Activated CD8-positive, alpha-beta T cell treated with anti-CD3 and anti-CD28 coated beads for 36 hours (primary cell): ENCODE results near the gene UCHL3. TPM values are rescaled to one million over a fixed set of nuclear protein-coding genes. Genes with fewer than 3 reads are reported as not detected.
A peak's percentile ranks its signal among the peaks of the same experiment; 100 is the strongest.

Experiments used
- ATAC-seq: fragments of 200-7000 bp; cut with Tn5 transposase; one replicate; pipeline ENCODE4 v1.10.0; 2021; ENCODE audit warnings: mild to moderate bottlenecking, moderate library complexity
- CTCF ChIA-PET: fragments of 350-600 bp; sonication (Branson Sonifier 250); formaldehyde crosslinking; loops from one replicate; lab custom pipeline; 2021; ENCODE audit warnings: antibody characterized with exemption; lab: Charles Lee
- POLR2A ChIA-PET: fragments of 350-600 bp; sonication (Branson Sonifier 250); formaldehyde crosslinking; loops from one replicate; lab custom pipeline; 2021; ENCODE audit warnings: antibody characterized with exemption; lab: Charles Lee
- DNase-seq: peaks from one replicate; pipeline ENCODE4 v3.0.0-alpha.2; 2020
- H3K27ac Mint-ChIP-seq: one replicate; pipeline ENCODE4 v1.8.0; 2021; ENCODE audit warnings: mild to moderate bottlenecking, mixed read lengths
- H3K27me3 Mint-ChIP-seq: one replicate; pipeline ENCODE4 v1.8.0; 2021; ENCODE audit warnings: mixed read lengths
- H3K36me3 Mint-ChIP-seq: one replicate; pipeline ENCODE4 v1.8.0; 2021; ENCODE audit warnings: low read depth, mixed read lengths
- H3K4me1 Mint-ChIP-seq: one replicate; pipeline ENCODE4 v1.8.0; 2021; ENCODE audit warnings: low read depth, mixed read lengths
- H3K4me3 Mint-ChIP-seq: one replicate; pipeline ENCODE4 v1.8.0; 2021; ENCODE audit warnings: mild to moderate bottlenecking, moderate library complexity, mixed read lengths
- H3K9me3 Mint-ChIP-seq: one replicate; pipeline ENCODE4 v1.8.0; 2021; ENCODE audit warnings: mixed read lengths
- intact Hi-C: fragments of 100-400 bp; cut with micrococcal nuclease; formaldehyde crosslinking; loops from one replicate; pipeline ENCODE4 v1.10.0; 2022
- total RNA-seq, 2 experiments: library from RNA; stranded (reverse); gene quantifications; one replicate each; pipeline ENCODE4 v1.2.3, GENCODE V29; 2021
- TF ChIP-seq, protein P1 (sequence below): fragments of 200-600 bp; IDR thresholded peaks from one replicate; pipeline ENCODE4 v1.8.0; 2022; ENCODE audit warnings: antibody characterized with exemption, mild to moderate bottlenecking

UCHL3 gene
- total RNA-seq, 2 experiments from 2014 or later: 32.9 to 36.4 TPM

DNA sequence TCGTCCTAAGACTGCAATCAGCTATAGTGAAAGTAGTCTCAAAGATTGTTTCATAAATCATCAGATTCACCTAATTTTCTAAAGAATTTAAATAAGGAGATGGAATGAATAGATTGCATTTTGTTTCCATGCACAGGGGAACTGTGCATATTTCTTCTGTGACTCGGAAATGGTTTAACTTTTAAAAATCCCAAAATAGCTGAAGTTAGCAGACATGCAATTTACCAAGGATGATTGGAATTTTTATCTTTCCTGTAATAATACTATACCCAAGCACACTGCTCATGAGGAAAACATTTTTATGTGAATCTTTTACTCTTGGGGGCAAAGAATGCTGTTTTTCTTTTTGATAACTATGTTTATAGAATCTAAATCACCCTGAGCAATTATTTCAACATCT is 71.6 kb downstream of the UCHL3 start:
- DNase-seq (no peak), ATAC-seq (no peak)
- H3K9me3 Mint-ChIP-seq: no peaks in the 10 kb centered on the region
- CTCF ChIA-PET: interaction anchor here (0.5 to 1.2 kb wide), 2 partner anchors 10 to 75 kb away, joined by 3 to 4 read pairs; no protein-coding TSS in a partner anchor
- no peaks in the 10 kb centered on the region for H3K4me1 Mint-ChIP-seq
- H3K27ac Mint-ChIP-seq: no peak overlapping the region
- intact Hi-C loops: no loop called here
- POLR2A ChIA-PET: interaction anchor here (0.6 kb wide), 2 partner anchors 71 to 231 kb away, joined by 3 to 4 read pairs; no protein-coding TSS in a partner anchor
- H3K4me3 Mint-ChIP-seq: no peak overlapping the region
- TF ChIP-seq, protein P1, sequence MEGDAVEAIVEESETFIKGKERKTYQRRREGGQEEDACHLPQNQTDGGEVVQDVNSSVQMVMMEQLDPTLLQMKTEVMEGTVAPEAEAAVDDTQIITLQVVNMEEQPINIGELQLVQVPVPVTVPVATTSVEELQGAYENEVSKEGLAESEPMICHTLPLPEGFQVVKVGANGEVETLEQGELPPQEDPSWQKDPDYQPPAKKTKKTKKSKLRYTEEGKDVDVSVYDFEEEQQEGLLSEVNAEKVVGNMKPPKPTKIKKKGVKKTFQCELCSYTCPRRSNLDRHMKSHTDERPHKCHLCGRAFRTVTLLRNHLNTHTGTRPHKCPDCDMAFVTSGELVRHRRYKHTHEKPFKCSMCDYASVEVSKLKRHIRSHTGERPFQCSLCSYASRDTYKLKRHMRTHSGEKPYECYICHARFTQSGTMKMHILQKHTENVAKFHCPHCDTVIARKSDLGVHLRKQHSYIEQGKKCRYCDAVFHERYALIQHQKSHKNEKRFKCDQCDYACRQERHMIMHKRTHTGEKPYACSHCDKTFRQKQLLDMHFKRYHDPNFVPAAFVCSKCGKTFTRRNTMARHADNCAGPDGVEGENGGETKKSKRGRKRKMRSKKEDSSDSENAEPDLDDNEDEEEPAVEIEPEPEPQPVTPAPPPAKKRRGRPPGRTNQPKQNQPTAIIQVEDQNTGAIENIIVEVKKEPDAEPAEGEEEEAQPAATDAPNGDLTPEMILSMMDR: no peak
- peaks cover 24% of the 10 kb centered on the region for H3K36me3 Mint-ChIP-seq
- no peaks in the 10 kb centered on the region for H3K27me3 Mint-ChIP-seq

- Mint-ChIP-seq H3K4me3 (no peak overlapping the region), H3K27ac (no peak overlapping the region), H3K9me3 (no peaks in the 10 kb centered on the region), H3K4me1 (peaks cover 3% of the 10 kb centered on the region), H3K36me3 (peaks cover 15% of the 10 kb centered on the region), H3K27me3 (no peaks in the 10 kb centered on the region)
- POLR2A ChIA-PET: no interaction called here
- CTCF ChIA-PET: no interaction called here
- ATAC-seq (no peak), DNase-seq (no peak)
- intact Hi-C loops: no loop called here
- TF ChIP-seq, protein P1: no peak
These were observed 79.2 kb downstream of the UCHL3 start for GRCh38 chr13:75628801-75629200.

DNA sequence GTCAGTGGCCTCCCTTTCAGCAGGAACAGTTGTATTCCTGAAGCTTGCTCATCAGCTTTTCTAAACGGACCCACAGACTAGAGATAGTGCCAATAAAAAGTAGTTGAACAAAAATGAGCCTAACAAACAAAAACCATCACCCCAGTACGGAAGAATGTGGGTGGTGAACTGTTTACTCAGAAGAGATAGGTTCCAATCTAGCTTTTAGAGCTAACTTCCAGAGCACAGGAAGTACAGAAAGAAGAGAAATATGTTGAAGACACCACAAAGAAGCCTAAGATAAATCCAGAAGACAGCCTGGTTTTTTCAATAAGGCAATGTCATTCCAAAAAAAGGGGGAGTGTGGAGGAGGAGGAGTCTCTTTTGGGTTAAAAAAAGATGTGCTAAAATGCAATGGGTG is 83.7 kb downstream of the UCHL3 start:
- DNase-seq: no peak
- CTCF ChIA-PET: no interaction called here
- Mint-ChIP-seq H3K27me3 (peaks cover 11% of the 10 kb centered on the region), H3K4me3 (no peak overlapping the region), H3K9me3 (no peaks in the 10 kb centered on the region), H3K27ac (no peak overlapping the region), H3K4me1 (peaks cover 8% of the 10 kb centered on the region), H3K36me3 (no peaks in the 10 kb centered on the region)
- no peak for ATAC-seq
- intact Hi-C loops: no loop called here
- TF ChIP-seq, protein P1: no peak
- POLR2A ChIA-PET: no interaction called here

GRCh38 chr13:75635101-75635827 is 85.7 kb downstream of the UCHL3 start:
- ChIA-PET POLR2A (no interaction called here), CTCF (interaction anchor here (1.2 kb wide), 1 partner anchor 60 kb away, joined by 5 read pairs; no protein-coding TSS in a partner anchor)
- Mint-ChIP-seq H3K27me3 (peaks cover 14% of the 10 kb centered on the region), H3K27ac (no peak overlapping the region), H3K4me3 (peak overlapping the region; percentile 73), H3K4me1 (peaks cover 8% of the 10 kb centered on the region), H3K9me3 (no peaks in the 10 kb centered on the region), H3K36me3 (no peaks in the 10 kb centered on the region)
- intact Hi-C loops: no loop called here
- ATAC-seq (no peak), DNase-seq (peak; percentile 4)
- TF ChIP-seq, protein P1: no peak

DNA sequence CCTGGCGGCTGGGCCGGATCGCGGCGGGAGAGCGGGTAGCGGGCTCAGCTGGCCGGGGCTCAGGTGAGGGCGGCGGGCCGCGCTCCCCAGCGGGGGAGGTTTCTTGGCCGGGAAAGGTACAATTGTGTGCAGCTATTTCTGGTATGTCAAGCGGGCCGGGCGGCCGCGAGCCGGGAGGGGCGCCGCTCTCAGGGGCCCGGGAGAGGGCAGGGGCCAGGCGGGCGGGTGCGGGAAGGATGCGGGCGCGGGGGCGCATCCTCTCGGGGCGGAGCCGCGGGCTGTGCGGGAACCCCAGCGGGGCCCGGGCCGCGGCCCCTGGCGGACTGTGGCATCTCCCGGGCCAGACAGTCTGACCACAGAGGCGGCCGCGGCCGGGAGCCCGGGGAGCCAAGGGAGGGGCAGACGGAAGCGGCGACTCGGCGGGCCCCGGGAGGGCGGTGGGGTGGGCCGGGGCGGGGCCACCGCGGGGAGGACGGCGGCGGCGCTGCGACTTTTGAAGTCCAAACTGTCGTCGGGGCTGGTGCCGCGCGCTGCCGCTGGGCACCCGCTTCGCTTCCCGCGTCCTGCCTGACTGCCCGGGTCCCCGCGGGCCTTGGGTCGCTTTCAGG is 86.3 kb downstream of the UCHL3 start, which contains the start of gene LMO7:
LMO7 (plus strand) TSS at position 503 of the 608 bp plus-strand sequence. CDS start 328 bp downstream, outside the sequence.
- ATAC-seq: peak; percentile 67
- DNase-seq: peak; percentile 44
- ChIA-PET POLR2A (no interaction called here), CTCF (interaction anchor here (1.2 kb wide), 1 partner anchor 60 kb away, joined by 5 read pairs; no protein-coding TSS in a partner anchor)
- Mint-ChIP-seq H3K4me3 (peak within 1 kb of the TSS; percentile 73), H3K27ac (peak within 1 kb of the TSS; percentile 49), H3K36me3 (no peaks in the 10 kb centered on the region), H3K4me1 (peaks cover 8% of the 10 kb centered on the region), H3K27me3 (peaks cover 18% of the 10 kb centered on the region), H3K9me3 (no peaks in the 10 kb centered on the region)
- TF ChIP-seq, protein P1: no peak
- intact Hi-C loops: no loop called here
